CD14-positive monocyte (primary cell): ENCODE measurements around the gene MEF2D. TPM values are rescaled to one million over a fixed set of nuclear protein-coding genes. Genes with fewer than 3 reads are reported as not detected.
A peak's percentile ranks its signal among the peaks of the same experiment; 100 is the strongest.

Experiments used
- DNase-seq, 3 donors: peaks; one replicate each; pipeline ENCODE4 v3.0.0-alpha.2; 2011 to 2022
- H2AFZ ChIP-seq: 2 replicates; pipeline ENCODE4 v1.6.0; 2012; ENCODE audit warnings: mild to moderate bottlenecking, low read depth, low read length, inconsistent platforms; ENCODE audit not compliant: insufficient read depth, poor library complexity, severe bottlenecking
- H3K27ac ChIP-seq, 2 donors: 1 replicate in 1 of 2; 2 replicates in 1 of 2; pipeline ENCODE4 v1.5.1; 2012 to 2013; ENCODE audit warnings: low read length in 2 of 2, control low read depth in 1 of 2, inconsistent platforms in 1 of 2, low read depth in 1 of 2, mild to moderate bottlenecking in 1 of 2
- H3K27me3 ChIP-seq, 2 donors: one replicate each; pipeline versions ENCODE4 v1.6.0 to v1.6.1; 2011 to 2013; ENCODE audit warnings: low read length in 2 of 2; ENCODE audit not compliant: control insufficient read depth in 2 of 2, insufficient read depth in 2 of 2
- H3K36me3 ChIP-seq, 2 donors: replicated peaks in 1 of 2; 1 replicate in 1 of 2; 2 replicates in 1 of 2; pipeline versions ENCODE4 v1.5.1 to v1.6.1; 2012 to 2013; ENCODE audit warnings: low read length in 2 of 2, control low read depth in 1 of 2, inconsistent platforms in 1 of 2, mild to moderate bottlenecking in 1 of 2; ENCODE audit not compliant: insufficient read depth in 2 of 2, control insufficient read depth in 1 of 2
- H3K4me1 ChIP-seq, 2 donors: 1 replicate in 1 of 2; 2 replicates in 1 of 2; pipeline versions ENCODE4 v1.5.1 to v1.6.1; 2012 to 2013; ENCODE audit warnings: low read length in 2 of 2, control low read depth in 1 of 2, inconsistent platforms in 1 of 2, mild to moderate bottlenecking in 1 of 2, moderate library complexity in 1 of 2; ENCODE audit not compliant: insufficient read depth in 2 of 2, control insufficient read depth in 1 of 2
- H3K4me2 ChIP-seq: replicated peaks from 2 replicates; pipeline ENCODE3; 2012; ENCODE audit warnings: low read length, moderate library complexity, mild to moderate bottlenecking; ENCODE audit not compliant: poor library complexity, severe bottlenecking; ENCODE audit errors: extremely low read depth
- H3K4me3 ChIP-seq, 3 experiments: fragments of 200-600 bp in 1 of 3; sonication (generic) in 1 of 3; replicated peaks in 1 of 3; 1 replicate in 2 of 3; 2 replicates in 1 of 3; pipeline ENCODE4 v1.5.1; 2011 to 2013; ENCODE audit warnings: low read length in 3 of 3, mild to moderate bottlenecking in 3 of 3, control low read depth in 2 of 3, low read depth in 2 of 3, inconsistent platforms in 1 of 3, moderate library complexity in 1 of 3
- H3K79me2 ChIP-seq: 2 replicates; pipeline ENCODE4 v1.6.0; 2012; ENCODE audit warnings: mild to moderate bottlenecking, control low read depth, inconsistent platforms, low read length, moderate library complexity; ENCODE audit not compliant: insufficient read depth
- H3K9ac ChIP-seq: 2 replicates; pipeline ENCODE4 v1.6.0; 2017; ENCODE audit warnings: low read length, mild to moderate bottlenecking; ENCODE audit not compliant: insufficient read depth, poor library complexity, severe bottlenecking
- H3K9me3 ChIP-seq, 2 donors: replicated peaks in 1 of 2; 1 replicate in 1 of 2; 2 replicates in 1 of 2; pipeline versions ENCODE4 v1.5.1 to v1.6.1; 2012 to 2013; ENCODE audit warnings: low read length in 2 of 2, control low read depth in 1 of 2; ENCODE audit not compliant: control insufficient read depth in 1 of 2, insufficient read depth in 1 of 2
- H4K20me1 ChIP-seq: 2 replicates; pipeline ENCODE4 v1.6.0; 2012; ENCODE audit warnings: mild to moderate bottlenecking, low read length, control low read depth, moderate library complexity; ENCODE audit not compliant: insufficient read depth
- H3K27ac Mint-ChIP-seq, 7 donors: one replicate each; pipeline ENCODE4 v1.8.0; 2020; ENCODE audit warnings: mild to moderate bottlenecking in 7 of 7, mixed read lengths in 7 of 7, moderate library complexity in 6 of 7, inconsistent platforms in 2 of 7
- H3K27me3 Mint-ChIP-seq, 3 donors: one replicate each; pipeline ENCODE4 v1.8.0; 2021 to 2022; ENCODE audit warnings: low read depth in 3 of 3, mild to moderate bottlenecking in 3 of 3, mixed read lengths in 3 of 3, moderate library complexity in 3 of 3, inconsistent platforms in 1 of 3
- H3K36me3 Mint-ChIP-seq, 2 donors: one replicate each; pipeline ENCODE4 v1.8.0; 2020; ENCODE audit warnings: mixed read lengths in 2 of 2, inconsistent platforms in 1 of 2, mild to moderate bottlenecking in 1 of 2
- H3K4me1 Mint-ChIP-seq: one replicate; pipeline ENCODE4 v1.8.0; 2020; ENCODE audit warnings: mild to moderate bottlenecking, mixed read lengths
- H3K4me3 Mint-ChIP-seq, 2 donors: one replicate each; pipeline ENCODE4 v1.8.0; 2020; ENCODE audit warnings: mild to moderate bottlenecking in 2 of 2, mixed read lengths in 2 of 2, moderate library complexity in 1 of 2
- H3K9me3 Mint-ChIP-seq, 7 donors: one replicate each; pipeline ENCODE4 v1.8.0; 2020 to 2022; ENCODE audit warnings: mixed read lengths in 7 of 7, mild to moderate bottlenecking in 6 of 7, moderate library complexity in 6 of 7, inconsistent platforms in 2 of 7
- CTCF ChIP-seq: fragments of 200-600 bp; IDR thresholded peaks from one replicate; pipeline ENCODE4 v1.8.0; 2022; ENCODE audit warnings: antibody characterized with exemption, mild to moderate bottlenecking
- WGBS: methylation state at CpG from one replicate; pipeline ENCODE4 v1.1.5; 2013; ENCODE audit warnings: missing lambda C conversion rate; ENCODE audit not compliant: insufficient coverage; 5-methylcytosine and 5-hydroxymethylcytosine counted together
- intact Hi-C, 2 donors: fragments of 100-400 bp; cut with micrococcal nuclease; formaldehyde crosslinking; loops; one replicate each; pipeline versions ENCODE4 v1.15.0 to v1.15.1; 2023
- polyA plus RNA-seq, 3 donors: library from polyadenylated mRNA; depleted of rRNA in 1 of 3; unstranded in 2 of 3; stranded (reverse) in 1 of 3; fragments of 300-500 nt in 2 of 3; fragments of >200 nt in 1 of 3; fragmentation: Illumina TruSeq in 2 of 3; gene quantifications; 1 replicate in 2 of 3; 2 replicates in 1 of 3; pipeline ENCODE4 v1.2.3, GENCODE V29; 2012 to 2021

Gene MEF2D
- polyA plus RNA-seq, 3 donors: 4.5 to 66.4 (median 8.0) TPM

- Mint-ChIP-seq H3K4me3 (peak overlapping the region in 1 of 2 donors; percentile 92), H3K4me1 (peaks cover 21% of the 10 kb centered on the region), H3K36me3 (peaks cover 5 to 13% of the 10 kb centered on the region in 2 donors), H3K27me3 (peaks cover 97 to 100% (median 98%) of the 10 kb centered on the region in 3 donors), H3K27ac (peak overlapping the region in 1 of 7 donors; percentile 73), H3K9me3 (peaks cover 0 to 22% (median 13%) of the 10 kb centered on the region in 7 donors)
- no peak for TF ChIP-seq CTCF
- DNase-seq: no peak
- Histone ChIP-seq H3K9me3 (peaks cover 3 to 68% of the 10 kb centered on the region in 2 donors), H3K79me2 (no peaks in the 10 kb centered on the region), H2AFZ (no peak overlapping the region), H3K27me3 (peaks cover 95 to 98% of the 10 kb centered on the region in 2 donors), H3K4me1 (peaks cover 15 to 16% of the 10 kb centered on the region in 2 donors), H3K4me2 (no peak overlapping the region), H3K9ac (no peak overlapping the region), H4K20me1 (no peaks in the 10 kb centered on the region), H3K36me3 (no peaks in the 10 kb centered on the region), H3K27ac (no peak overlapping the region), H3K4me3 (no peak overlapping the region)
- 22% methylated on average over 9 of the region's 19 CpGs for WGBS
- intact Hi-C loops: no loop called here
Measured at GRCh38 chr1:156437037-156437867, 63.3 kb downstream of the MEF2D start.

GRCh38 chr1:156436141-156437036 is 64.2 kb downstream of the MEF2D start:
- WGBS: 3% methylated on average over 64 of the region's 77 CpGs
- peaks cover 95 to 98% of the 10 kb centered on the region in 2 donors for H3K27me3 ChIP-seq
- no peak for DNase-seq
- H3K27ac Mint-ChIP-seq: no peak overlapping the region
- H3K9me3 ChIP-seq: peaks cover 3 to 68% of the 10 kb centered on the region in 2 donors
- peaks cover 0 to 22% (median 13%) of the 10 kb centered on the region in 7 donors for H3K9me3 Mint-ChIP-seq
- H3K4me3 Mint-ChIP-seq: peak overlapping the region in 1 of 2 donors; percentile 92
- no peaks in the 10 kb centered on the region for H3K79me2 ChIP-seq
- peaks cover 97 to 100% (median 98%) of the 10 kb centered on the region in 3 donors for H3K27me3 Mint-ChIP-seq
- H4K20me1 ChIP-seq: no peaks in the 10 kb centered on the region
- peaks cover 5 to 13% of the 10 kb centered on the region in 2 donors for H3K36me3 Mint-ChIP-seq
- no peak overlapping the region for H3K9ac ChIP-seq
- intact Hi-C loops: no loop called here
- H3K4me1 ChIP-seq: peaks cover 15 to 16% of the 10 kb centered on the region in 2 donors
- H3K36me3 ChIP-seq: no peaks in the 10 kb centered on the region
- H3K27ac ChIP-seq: no peak overlapping the region
- H3K4me3 ChIP-seq: peak overlapping the region in 1 of 3 experiments; percentile 45
- peaks cover 21% of the 10 kb centered on the region for H3K4me1 Mint-ChIP-seq
- peak overlapping the region; percentile 76 for H3K4me2 ChIP-seq
- no peak for TF ChIP-seq CTCF
- peak overlapping the region; percentile 12 for H2AFZ ChIP-seq
